GM21515 (cell line): ENCODE measurements around the gene NEURL1B.
"Not testable (repeated sequence)": the region's sequence is repeated elsewhere in the genome, so short reads cannot be mapped to it uniquely, and the experiment has no call there.

Experiments
- ATAC-seq: cut with Tn5 transposase; IDR thresholded peaks from one replicate; pipeline ENCODE4 v1.9.1; 2021; ENCODE audit not compliant: unreplicated experiment

Gene NEURL1B

GRCh38 chr5:172694061-172694460, 53.0 kb downstream of the NEURL1B start:
- ATAC-seq: no peak

GRCh38 chr5:172694541-172694940, 53.5 kb downstream of the NEURL1B start:
- ATAC-seq: no peak

- ATAC-seq: no peak
These were observed 54.4 kb downstream of the NEURL1B start for GRCh38 chr5:172695232-172696054.

GRCh38 chr5:172696171-172696849, 55.2 kb downstream of the NEURL1B start:
- no peak for ATAC-seq

DNA sequence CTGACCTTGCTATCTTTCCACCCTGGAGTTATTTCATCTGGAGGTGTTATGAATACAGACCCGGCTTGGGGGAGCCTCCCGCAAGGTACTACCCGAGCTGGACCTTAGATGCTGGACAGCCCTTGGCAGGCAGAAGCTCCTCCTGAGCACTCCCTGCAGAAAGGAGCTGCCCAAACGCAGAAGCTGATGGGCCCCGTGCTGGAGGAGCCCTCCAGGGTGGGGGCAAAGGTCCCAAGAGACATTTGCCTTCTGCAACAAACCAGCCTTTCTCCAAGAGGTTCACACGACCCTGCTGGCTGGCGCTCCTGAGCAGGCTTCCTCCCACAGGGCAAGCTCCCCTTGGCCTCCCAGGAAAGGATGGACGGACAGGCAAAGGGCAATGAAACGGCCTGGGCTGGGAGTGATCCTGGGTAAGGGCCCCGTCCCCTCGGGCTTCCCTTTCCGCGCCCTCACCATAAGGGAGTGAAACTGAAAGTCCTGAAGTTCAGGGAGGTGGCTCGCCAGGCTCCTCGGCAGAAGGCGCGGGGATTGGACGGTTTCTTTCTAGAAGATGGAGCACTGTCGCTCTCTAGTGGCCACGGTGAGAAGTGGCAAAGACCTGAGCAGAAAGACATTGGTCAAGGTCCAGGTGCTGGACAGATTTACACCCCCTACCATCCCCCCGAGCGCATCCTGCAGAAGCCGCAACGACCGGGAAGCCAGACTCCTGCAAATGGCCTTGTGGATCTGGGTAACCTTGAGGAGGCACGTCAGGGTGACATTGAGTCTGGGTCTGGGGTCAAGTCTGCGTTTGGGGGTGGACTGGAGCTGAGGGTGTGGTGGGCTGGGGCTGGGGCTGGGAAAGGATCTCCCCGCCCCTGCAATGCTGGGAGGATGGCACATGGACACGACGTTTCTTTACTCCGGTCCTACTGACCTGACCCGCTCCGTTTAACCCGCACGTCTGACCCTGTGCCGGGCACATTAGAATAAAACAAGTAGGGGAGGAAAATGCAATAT, 56.4 kb downstream of the NEURL1B start:
- ATAC-seq: peak; percentile 87

GRCh38 chr5:172699423-172699822, 58.4 kb downstream of the NEURL1B start:
- ATAC-seq: no peak

DNA sequence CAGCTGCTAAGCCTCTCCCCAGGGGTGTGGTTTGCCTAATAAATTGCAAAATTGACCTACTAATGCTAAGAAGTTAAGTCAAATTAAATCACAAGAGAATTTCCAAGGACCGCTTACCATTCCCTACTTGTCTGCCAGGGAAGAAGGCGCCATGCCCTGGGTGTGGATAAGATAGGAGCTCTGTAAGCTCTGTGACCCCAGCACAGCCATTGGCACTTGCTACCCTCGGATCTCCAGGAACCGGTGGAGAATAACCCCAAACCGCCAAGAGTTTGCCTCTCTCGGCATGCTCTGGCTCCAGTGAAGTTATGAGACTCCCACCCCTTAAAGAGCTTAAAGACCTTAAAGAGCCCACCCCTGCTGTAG, 58.9 kb downstream of the NEURL1B start:
- ATAC-seq: no peak

DNA sequence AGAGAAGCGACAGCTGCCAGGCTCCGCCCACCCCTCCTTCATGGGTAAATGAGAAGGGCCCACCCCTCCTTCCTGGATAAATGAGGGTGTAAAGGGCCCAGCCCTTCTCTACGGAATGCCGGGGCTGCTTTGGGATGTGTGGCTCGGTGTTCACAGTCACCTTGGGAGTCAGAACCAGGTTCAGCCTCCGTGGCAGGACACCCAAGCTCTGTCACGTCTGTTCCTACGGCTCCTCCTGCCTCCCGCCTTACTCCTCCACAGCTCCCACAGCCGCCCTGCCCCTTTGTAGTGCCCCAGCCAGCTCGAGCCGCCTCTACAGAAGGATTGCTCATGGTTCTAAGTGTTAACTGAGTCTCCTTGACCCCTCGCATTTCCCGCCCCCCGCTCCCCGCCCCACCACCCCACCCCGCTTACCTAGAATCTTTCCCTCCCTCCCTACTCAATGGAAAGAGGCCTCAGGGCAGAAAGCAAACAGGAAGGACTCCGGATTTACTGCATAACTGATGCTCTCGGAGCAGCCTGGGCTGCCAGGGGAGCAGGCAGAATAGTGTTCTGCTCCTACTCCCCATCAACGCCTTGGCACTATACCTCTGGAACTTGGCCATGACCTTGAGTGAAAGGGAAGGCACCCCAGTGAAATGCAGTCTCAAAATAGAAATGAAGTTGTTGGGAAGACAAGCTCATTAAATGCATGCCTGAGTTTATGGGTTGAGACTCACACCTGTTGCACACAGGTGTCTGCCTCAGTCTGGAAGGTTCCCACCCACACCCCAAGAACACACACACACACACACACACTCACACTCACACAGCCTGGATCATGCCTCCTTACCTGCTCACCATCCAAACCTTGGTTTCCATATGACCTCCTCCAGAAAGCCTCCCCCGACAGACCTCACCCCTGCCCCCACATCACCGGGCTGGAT, 59.6 kb downstream of the NEURL1B start:
- no peak for ATAC-seq

DNA sequence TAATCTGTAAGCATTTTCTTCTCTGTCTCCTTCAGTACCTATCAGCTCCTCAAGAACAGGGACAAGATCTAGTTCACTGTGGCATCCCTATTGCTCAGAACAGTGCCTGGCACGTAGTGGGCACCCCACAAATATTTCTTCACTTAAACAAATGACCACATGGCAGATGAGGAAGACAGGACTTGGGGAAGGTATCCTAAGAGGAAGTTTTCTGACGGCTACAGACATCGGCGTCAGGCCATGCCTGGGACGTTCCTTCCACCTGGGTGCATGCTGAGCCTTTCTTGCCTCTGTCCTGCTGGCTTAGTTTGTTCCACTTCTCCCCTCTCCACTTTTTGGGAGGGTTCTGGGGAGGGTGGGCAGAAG, 60.2 kb downstream of the NEURL1B start:
- ATAC-seq: no peak

- no peak for ATAC-seq
These were observed 62.9 kb downstream of the NEURL1B start for GRCh38 chr5:172703952-172704351.

DNA sequence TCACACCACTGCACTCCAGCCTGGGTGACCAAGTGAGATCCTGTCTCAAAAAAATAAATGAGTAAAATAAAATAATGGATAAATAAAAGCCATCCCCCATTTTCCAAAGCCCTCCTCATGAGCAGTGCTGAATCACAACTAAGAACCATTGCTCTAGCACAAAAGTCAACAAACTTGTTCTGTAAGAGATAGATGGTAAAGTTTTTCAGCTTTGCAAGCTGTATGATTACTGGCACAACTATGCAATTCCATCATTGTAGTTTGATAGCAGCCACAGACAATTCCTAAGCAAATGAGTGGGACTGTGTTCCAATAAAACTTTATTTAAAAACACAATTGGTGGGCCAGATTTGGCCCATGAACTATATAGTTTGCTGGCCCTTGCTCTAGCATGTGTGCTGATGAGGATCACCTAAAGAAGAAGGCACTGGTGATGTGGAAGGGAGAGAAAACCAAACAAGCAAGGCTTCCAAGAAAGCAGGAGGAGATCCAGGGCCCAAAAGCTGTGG, 64.6 kb downstream of the NEURL1B start:
- no peak for ATAC-seq

- no peak for ATAC-seq
These were observed 65.7 kb downstream of the NEURL1B start for GRCh38 chr5:172706796-172707195.

DNA sequence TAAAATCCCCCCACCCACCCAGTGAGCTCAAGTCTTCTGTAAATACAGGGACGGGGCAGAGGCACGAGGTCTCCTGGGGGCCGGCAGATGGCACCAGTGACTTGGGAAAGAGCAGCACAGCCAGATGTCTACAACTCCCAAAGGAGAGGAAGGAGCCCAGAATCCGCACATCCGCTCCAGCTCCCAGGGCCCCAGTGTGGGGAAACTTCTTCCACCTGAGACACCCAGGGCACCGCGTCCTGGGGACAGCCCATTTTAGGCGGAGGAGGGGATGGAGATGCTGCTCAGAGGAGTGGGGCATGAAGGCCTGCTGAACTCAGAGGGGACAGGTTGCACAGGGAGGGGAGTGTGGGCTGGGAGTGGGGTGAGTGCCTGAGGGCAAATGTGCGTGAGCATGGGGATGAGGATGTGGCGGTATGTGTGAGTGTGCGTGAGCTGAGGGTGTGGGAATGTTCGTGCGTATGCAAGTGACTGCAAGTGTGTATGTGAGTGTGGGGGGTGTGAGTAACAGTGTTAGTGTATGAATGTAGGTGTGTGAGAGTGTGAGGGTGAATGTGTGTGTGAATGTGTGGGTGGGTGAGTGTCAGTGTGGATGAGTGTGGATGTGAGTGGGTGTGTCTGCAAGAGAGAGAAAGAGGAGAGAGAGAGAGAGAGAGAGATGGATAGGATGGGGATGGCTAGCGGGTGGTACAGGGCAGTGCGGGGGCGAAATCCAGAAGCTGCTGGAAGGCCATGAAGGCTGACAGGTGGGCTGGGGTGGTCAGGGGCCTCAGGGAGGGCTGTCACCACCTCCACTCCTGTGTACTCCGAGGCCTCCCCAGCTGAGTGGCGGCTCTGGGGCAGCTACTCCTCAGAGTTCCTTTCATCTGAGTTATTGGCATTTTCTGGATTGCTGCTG, 66.5 kb downstream of the NEURL1B start:
- no peak for ATAC-seq

GRCh38 chr5:172708183-172708505, 67.1 kb downstream of the NEURL1B start:
- ATAC-seq: no peak

DNA sequence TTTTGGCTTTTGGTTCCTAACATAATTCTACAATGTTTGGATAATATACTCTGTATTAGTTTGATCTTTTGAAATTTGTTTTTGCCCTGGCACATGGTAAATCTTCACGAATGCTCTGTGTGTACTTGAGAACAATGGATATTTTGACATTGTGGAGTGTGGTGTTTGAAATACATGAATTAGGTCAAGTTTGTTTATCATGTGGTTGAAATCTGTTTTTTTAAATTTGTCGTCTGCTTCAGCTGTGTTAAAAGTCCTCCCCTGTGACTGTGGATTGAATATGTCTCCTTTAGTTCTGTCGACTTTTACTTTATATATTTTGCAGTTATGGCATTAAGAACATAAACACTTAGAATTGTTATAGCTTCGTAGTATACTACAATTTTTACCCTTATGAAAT, 69.6 kb downstream of the NEURL1B start:
- no peak for ATAC-seq

DNA sequence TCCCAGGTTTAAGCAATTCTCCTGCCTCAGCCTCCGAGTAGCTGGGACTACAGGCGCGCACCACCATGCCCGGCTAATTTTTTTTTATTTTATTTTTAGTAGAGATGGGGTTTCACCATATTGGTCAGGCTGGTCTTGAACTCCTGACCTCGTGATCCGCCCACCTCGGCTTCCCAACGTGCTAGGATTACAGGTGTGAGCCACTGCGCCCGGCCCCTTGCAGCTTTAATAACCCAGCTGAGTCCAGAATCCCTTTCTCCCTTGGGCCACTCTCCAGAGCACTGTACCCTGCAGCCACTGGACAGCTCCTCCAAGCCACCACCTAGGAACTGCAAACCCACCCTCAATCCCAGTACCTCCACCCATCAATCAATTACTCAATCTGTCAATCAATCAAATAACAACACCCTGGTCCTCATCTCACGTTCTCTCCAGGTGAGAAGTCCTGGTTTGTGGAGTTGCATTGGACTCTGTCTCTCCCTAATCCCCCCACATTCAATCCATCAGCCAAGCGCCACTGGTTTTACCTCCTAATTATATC, 70.3 kb downstream of the NEURL1B start:
- ATAC-seq: not testable (repeated sequence)

GRCh38 chr5:172712610-172713009, 71.5 kb downstream of the NEURL1B start:
- no peak for ATAC-seq

- ATAC-seq: no peak
These were observed 72.2 kb downstream of the NEURL1B start for GRCh38 chr5:172713113-172713808.
